Neutrophil (primary cell): Measurements from ENCODE around the gene ORC1.
"Not testable (repeated sequence)": the region's sequence is repeated elsewhere in the genome, so short reads cannot be mapped to it uniquely, and the experiment has no call there.

Experiments
- H3K27ac ChIP-seq: fragments of 200-600 bp; sonication (generic); 2 replicates; pipeline ENCODE4 v1.5.1; 2016; ENCODE audit warnings: mild to moderate bottlenecking, moderate library complexity
- H3K27me3 ChIP-seq: fragments of 200-600 bp; sonication (generic); 2 replicates; pipeline ENCODE4 v1.6.0; 2016; ENCODE audit warnings: mild to moderate bottlenecking
- H3K36me3 ChIP-seq: fragments of 200-600 bp; sonication (generic); 2 replicates; pipeline ENCODE4 v1.5.1; 2017
- H3K4me1 ChIP-seq, 2 experiments: fragments of 200-600 bp in 1 of 2; sonication (generic) in 1 of 2; 1 replicate in 1 of 2; 2 replicates in 1 of 2; pipeline versions ENCODE4 v1.5.1 to v1.6.1; 2013 to 2016; ENCODE audit warnings: low read depth in 1 of 2, low read length in 1 of 2, mild to moderate bottlenecking in 1 of 2, moderate library complexity in 1 of 2; ENCODE audit not compliant: control insufficient read depth in 1 of 2, insufficient read depth in 1 of 2
- H3K4me3 ChIP-seq, 2 experiments: fragments of 200-600 bp in 1 of 2; sonication (generic) in 1 of 2; 1 replicate in 1 of 2; 2 replicates in 1 of 2; pipeline ENCODE4 v1.5.1; 2013 to 2016; ENCODE audit warnings: low read depth in 1 of 2, low read length in 1 of 2, mild to moderate bottlenecking in 1 of 2, moderate library complexity in 1 of 2
- H3K9me3 ChIP-seq: fragments of 200-600 bp; sonication (generic); 2 replicates; pipeline ENCODE4 v1.5.1; 2016
- TF ChIP-seq, protein P1 (sequence below): fragments of 200-600 bp; sonication (generic); IDR thresholded peaks from 2 replicates; pipeline ENCODE4 v1.5.1; 2016; ENCODE audit warnings: antibody characterized with exemption

Gene ORC1

DNA sequence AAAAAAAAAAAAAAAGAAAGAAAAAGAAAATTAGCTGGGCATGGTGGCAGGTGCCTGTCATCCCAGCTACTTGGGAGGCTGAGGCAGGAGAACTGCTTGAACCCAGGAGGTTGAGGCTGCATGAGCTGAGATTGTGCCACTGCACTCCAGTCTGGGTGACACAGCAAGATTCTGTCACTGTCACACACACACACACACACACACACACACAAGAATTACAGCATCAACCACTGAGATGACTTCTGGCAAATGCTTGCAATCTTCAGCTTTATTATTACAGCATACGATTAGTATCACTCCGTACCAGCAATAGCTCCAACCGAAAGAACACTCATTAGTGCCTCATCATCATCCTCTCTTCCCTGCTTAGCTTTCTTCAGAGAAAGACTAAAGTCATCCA is 4.6 kb downstream of the ORC1 start:
- TF ChIP-seq, protein P1, sequence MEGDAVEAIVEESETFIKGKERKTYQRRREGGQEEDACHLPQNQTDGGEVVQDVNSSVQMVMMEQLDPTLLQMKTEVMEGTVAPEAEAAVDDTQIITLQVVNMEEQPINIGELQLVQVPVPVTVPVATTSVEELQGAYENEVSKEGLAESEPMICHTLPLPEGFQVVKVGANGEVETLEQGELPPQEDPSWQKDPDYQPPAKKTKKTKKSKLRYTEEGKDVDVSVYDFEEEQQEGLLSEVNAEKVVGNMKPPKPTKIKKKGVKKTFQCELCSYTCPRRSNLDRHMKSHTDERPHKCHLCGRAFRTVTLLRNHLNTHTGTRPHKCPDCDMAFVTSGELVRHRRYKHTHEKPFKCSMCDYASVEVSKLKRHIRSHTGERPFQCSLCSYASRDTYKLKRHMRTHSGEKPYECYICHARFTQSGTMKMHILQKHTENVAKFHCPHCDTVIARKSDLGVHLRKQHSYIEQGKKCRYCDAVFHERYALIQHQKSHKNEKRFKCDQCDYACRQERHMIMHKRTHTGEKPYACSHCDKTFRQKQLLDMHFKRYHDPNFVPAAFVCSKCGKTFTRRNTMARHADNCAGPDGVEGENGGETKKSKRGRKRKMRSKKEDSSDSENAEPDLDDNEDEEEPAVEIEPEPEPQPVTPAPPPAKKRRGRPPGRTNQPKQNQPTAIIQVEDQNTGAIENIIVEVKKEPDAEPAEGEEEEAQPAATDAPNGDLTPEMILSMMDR, result no peak
- Histone ChIP-seq H3K4me3 (no peak overlapping the region), H3K27me3 (no peaks in the 10 kb centered on the region), H3K4me1 (peaks cover 12 to 15% of the 10 kb centered on the region in 2 experiments), H3K36me3 (peaks cover 34% of the 10 kb centered on the region), H3K9me3 (no peaks in the 10 kb centered on the region), H3K27ac (no peak overlapping the region)

DNA sequence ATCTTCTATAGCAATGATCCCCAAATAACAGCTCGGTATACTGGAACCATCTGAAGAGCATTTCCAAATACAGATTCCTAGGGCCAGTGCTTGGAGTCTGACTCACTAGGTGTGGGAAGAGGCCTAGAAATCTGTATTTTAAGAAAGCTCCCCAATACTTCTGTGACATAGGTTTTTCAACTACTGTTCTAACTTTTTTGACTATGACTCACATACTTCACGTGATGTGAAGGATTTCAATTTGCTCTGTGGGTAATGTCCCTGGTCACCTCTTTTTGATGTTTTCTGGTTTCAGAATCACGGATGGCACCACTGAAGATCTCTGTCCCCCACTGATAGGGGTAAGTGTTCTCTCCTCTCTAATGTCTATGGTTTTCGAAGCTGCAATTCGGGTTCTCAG is 11.0 kb downstream of the ORC1 start:
- H3K4me1 ChIP-seq, result no peaks in the 10 kb centered on the region
- TF ChIP-seq, protein P1, result no peak
- H3K36me3 ChIP-seq, result peaks cover 49% of the 10 kb centered on the region
- no peaks in the 10 kb centered on the region for H3K9me3 ChIP-seq
- no peak overlapping the region for H3K27ac ChIP-seq
- no peak overlapping the region for H3K4me3 ChIP-seq
- H3K27me3 ChIP-seq, result no peaks in the 10 kb centered on the region

DNA sequence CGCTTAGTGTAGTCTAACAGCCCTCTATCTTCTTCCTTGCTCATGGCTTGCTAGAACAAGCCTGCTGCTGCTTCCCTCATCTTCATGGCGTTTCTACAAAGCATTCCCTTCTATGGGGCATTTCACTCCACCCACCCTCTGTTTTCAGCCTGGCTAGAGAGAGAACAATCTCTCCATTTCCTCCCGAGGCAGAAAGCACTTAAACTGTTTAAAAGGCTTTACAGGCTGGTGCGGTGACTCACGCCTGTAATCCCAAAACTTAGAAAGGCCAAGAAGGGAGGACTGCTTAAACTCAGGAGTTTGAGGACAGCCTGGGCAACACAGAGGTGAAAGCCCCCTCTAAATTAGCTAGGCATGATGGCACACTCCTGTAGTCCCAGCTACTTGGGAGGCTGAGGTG is 17.8 kb downstream of the ORC1 start:
- H3K36me3 ChIP-seq, result peaks cover 60% of the 10 kb centered on the region

DNA sequence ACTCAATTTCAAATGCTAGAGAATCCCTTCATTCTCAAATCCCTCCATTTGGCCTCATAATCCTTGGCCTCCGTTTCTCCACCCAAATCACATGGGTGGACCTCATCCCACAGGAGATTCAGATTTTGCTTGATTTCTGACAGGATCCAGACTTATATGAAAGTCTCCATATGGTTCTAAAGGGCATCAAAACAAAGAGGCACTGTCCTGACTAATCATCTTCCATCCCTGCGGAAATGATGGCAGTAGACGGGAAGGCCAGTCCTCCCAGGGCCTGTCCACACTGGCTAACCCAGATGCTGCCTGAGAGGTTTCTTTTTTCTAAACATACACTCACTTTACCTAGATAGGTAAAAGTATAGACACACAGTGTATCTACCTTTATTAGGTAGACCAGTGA is 18.8 kb downstream of the ORC1 start:
- Histone ChIP-seq H3K27ac (no peak overlapping the region), H3K4me1 (no peaks in the 10 kb centered on the region), H3K4me3 (no peak overlapping the region), H3K9me3 (no peaks in the 10 kb centered on the region), H3K36me3 (peaks cover 67% of the 10 kb centered on the region), H3K27me3 (no peaks in the 10 kb centered on the region)
- TF ChIP-seq, protein P1, result no peak

More for the DNA sequence above, 17.8 kb downstream of the ORC1 start:
- Histone ChIP-seq H3K4me1 (no peaks in the 10 kb centered on the region), H3K9me3 (no peaks in the 10 kb centered on the region), H3K27ac (no peak overlapping the region), H3K4me3 (no peak overlapping the region), H3K27me3 (no peaks in the 10 kb centered on the region)
- TF ChIP-seq, protein P1, result no peak

DNA sequence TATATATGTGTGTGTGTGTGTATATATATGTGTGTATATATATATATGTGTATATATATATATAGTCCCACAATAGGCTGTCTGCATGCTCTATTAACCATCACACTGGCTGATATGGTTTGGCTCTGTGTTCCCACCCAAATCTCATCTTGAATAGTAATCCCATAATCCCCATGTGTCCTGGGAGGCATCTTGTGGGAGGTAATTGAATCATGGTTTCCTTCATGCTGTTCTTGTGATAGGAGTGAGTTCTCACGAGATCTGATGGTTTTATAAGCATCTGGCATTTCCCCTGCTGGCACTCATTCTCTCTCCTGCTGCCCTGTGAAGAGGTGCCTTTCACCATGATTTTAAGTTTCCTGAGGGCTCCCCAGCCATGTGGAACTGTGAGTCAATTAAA is 34.4 kb downstream of the ORC1 start:
- H3K27ac ChIP-seq, H3K4me3 ChIP-seq, H3K9me3 ChIP-seq: not testable (repeated sequence)
- Histone ChIP-seq H3K36me3 (peaks cover 24% of the 10 kb centered on the region), H3K4me1 (peaks cover 22 to 23% of the 10 kb centered on the region in 2 experiments), H3K27me3 (peaks cover 14% of the 10 kb centered on the region)

DNA sequence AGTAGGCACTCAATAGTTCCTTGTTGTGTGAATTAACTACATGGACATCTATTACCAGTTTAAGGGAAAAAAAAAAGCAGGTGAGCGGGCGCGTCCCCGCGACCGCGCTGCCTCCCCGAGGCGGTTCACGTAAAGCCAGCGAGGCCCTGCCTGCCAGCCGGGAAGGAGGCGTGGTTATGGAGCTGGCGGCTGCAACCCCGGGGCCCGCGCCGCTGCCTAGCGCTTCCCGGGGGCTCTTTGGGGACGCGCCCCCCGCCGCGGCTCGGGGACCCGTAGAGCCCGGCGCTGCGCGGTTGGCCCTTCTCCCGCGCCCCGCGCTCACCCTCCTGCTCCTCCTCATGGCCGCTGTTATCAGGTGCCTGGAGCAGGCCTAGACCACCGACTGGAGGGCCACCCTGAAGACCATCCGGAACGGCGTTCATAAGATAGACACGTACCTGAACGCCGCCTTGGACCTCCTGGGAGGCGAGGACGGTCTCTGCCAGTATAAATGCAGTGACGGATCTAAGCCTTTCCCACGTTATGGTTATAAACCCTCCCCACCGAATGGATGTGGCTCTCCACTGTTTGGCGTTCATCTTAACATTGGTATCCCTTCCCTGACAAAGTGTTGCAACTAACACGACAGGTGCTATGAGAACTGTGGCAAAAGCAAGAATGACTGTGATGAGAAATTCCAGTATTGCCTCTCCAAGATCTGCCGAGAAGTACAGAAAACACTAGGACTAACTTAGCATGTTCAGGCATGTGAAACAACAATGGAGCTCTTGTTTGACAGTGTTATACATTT is 35.6 kb downstream of the ORC1 start:
- Histone ChIP-seq H3K4me3 (peak overlapping the region; percentile 26 to 60), H3K9me3 (no peaks in the 10 kb centered on the region), H3K36me3 (peaks cover 20% of the 10 kb centered on the region), H3K27ac (no peak overlapping the region), H3K4me1 (peaks cover 30% of the 10 kb centered on the region in 2 experiments), H3K27me3 (peaks cover 14% of the 10 kb centered on the region)
- TF ChIP-seq, protein P1, result no peak
